A673 (cell line): Measurements from ENCODE around the gene OPTC.

ENCODE experiments used
- CTCF ChIP-seq: fragments of 300-800, 200-600 bp; sonication (generic); conservative IDR thresholded peaks from 2 replicates; pipeline ENCODE4 v1.5.1; 2017; ENCODE audit warnings: low read depth, mild to moderate bottlenecking, antibody characterized with exemption, low read length, moderate library complexity, mixed read lengths
- EZH2 ChIP-seq: fragments of 200-600 bp; sonication (generic); IDR thresholded peaks from 2 replicates; pipeline ENCODE4 v1.6.1; 2017; ENCODE audit warnings: borderline replicate concordance, low read depth, mild to moderate bottlenecking, mixed read lengths, antibody characterized with exemption, low read length; ENCODE audit not compliant: poor library complexity, severe bottlenecking

DNA sequence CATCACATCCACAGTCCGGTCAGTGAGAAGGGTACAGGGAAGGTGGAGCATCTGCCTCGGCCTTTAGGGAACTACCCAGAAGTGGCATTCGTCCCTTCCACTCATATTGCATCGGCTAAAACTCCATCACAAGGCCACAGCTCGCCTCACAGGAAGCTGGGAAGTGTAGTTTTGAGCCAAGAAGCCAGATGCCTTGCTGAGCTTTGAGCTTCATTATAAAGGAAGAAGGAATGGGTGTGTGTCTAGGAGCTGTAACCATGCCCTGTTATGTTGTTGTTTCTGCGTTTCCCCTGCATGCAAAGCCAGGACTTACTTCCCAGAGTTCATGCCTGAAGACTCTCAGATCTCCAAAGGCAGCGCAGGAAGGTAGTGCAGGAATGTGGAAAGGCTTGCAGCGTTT is 61.1 kb downstream of the OPTC start:
- no peak for TF ChIP-seq CTCF
- TF ChIP-seq EZH2, result no peak
